Upper lobe of right lung (tissue), 1 donor: ENCODE results near the gene PACS2. TPM values are rescaled to one million over a fixed set of nuclear protein-coding genes. Genes with fewer than 3 reads are reported as not detected.

Experiments used
- ATAC-seq: fragments of 200-7000 bp; cut with Tn5 transposase; one replicate; pipeline ENCODE4 v1.9.1; 2020; ENCODE audit warnings: mild to moderate bottlenecking, moderate library complexity
- DNase-seq: peaks from one replicate; pipeline ENCODE4 v3.0.0-alpha.2; 2020
- H3K27ac ChIP-seq: fragments of 200-600 bp; one replicate; pipeline ENCODE4 v1.8.0; 2022
- H3K27me3 ChIP-seq: fragments of 200-600 bp; one replicate; pipeline ENCODE4 v1.8.0; 2022; ENCODE audit warnings: mild to moderate bottlenecking
- H3K36me3 ChIP-seq: fragments of 200-600 bp; one replicate; pipeline ENCODE4 v1.8.0; 2022
- H3K4me1 ChIP-seq: fragments of 200-600 bp; one replicate; pipeline ENCODE4 v1.8.0; 2022
- H3K4me3 ChIP-seq: fragments of 200-600 bp; one replicate; pipeline ENCODE4 v1.8.0; 2022; ENCODE audit warnings: mild to moderate bottlenecking
- H3K9me3 ChIP-seq: fragments of 200-600 bp; one replicate; pipeline ENCODE4 v1.8.0; 2022
- CTCF ChIP-seq: fragments of 200-600 bp; IDR thresholded peaks from one replicate; pipeline ENCODE4 v1.8.0; 2022; ENCODE audit warnings: antibody characterized with exemption
- intact Hi-C: fragments of 100-400 bp; cut with DNase I; formaldehyde crosslinking; loops from one replicate; pipeline ENCODE4 v1.11.0; 2022
- total RNA-seq: library from RNA; stranded (reverse); fragmentation: NEBNext Ultra II Directional; extraction: Animal tissue kit (Norgen Biotek cat#: 25700); gene quantifications from one replicate; pipeline ENCODE4 v1.2.1, GENCODE V29; 2021
- donor health status: DM: no; HTN: yes; CAD: no; lungs with severe emphysema.

The PACS2 gene
- total RNA-seq, 1 donor from 2014 or later = 86.6 TPM

- no peak overlapping the region for H3K4me3 ChIP-seq
- DNase-seq = no peak
- H3K9me3 ChIP-seq = no peaks in the 10 kb centered on the region
- no peaks in the 10 kb centered on the region for H3K27me3 ChIP-seq
- H3K36me3 ChIP-seq = no peaks in the 10 kb centered on the region
- no peak overlapping the region for H3K27ac ChIP-seq
- H3K4me1 ChIP-seq = peaks cover 9% of the 10 kb centered on the region
- ATAC-seq = no peak
- intact Hi-C loops = no loop called here
- no peak for TF ChIP-seq CTCF
These were observed 112.0 kb downstream of the PACS2 start for GRCh38 chr14:105426416-105427130.

GRCh38 chr14:105427412-105427811 is 112.9 kb downstream of the PACS2 start:
- H3K27ac ChIP-seq = no peak overlapping the region

GRCh38 chr14:105427936-105428485 is 113.5 kb downstream of the PACS2 start:
- TF ChIP-seq CTCF = no peak
- Histone ChIP-seq H3K4me3 (no peak overlapping the region), H3K27ac (no peak overlapping the region), H3K4me1 (peaks cover 4% of the 10 kb centered on the region), H3K9me3 (no peaks in the 10 kb centered on the region), H3K27me3 (no peaks in the 10 kb centered on the region), H3K36me3 (no peaks in the 10 kb centered on the region)
- intact Hi-C loops = no loop called here
- DNase-seq (no peak), ATAC-seq (no peak)

More at GRCh38 chr14:105427412-105427811, 112.9 kb downstream of the PACS2 start:
- Histone ChIP-seq H3K4me3 (no peak overlapping the region), H3K27me3 (no peaks in the 10 kb centered on the region), H3K4me1 (peaks cover 4% of the 10 kb centered on the region), H3K36me3 (no peaks in the 10 kb centered on the region), H3K9me3 (no peaks in the 10 kb centered on the region)
- ATAC-seq (no peak), DNase-seq (no peak)
- intact Hi-C loops = no loop called here
- no peak for TF ChIP-seq CTCF

- intact Hi-C loops = no loop called here
- H3K27me3 ChIP-seq = no peaks in the 10 kb centered on the region
- no peak overlapping the region for H3K4me3 ChIP-seq
- TF ChIP-seq CTCF = no peak
- peak overlapping the region; percentile 17 for H3K27ac ChIP-seq
- H3K4me1 ChIP-seq = peaks cover 4% of the 10 kb centered on the region
- ATAC-seq (no peak), DNase-seq (no peak)
- no peaks in the 10 kb centered on the region for H3K36me3 ChIP-seq
- H3K9me3 ChIP-seq = no peaks in the 10 kb centered on the region
These were observed 115.5 kb downstream of the PACS2 start for GRCh38 chr14:105430042-105430441.

- Histone ChIP-seq H3K36me3 (no peaks in the 10 kb centered on the region), H3K9me3 (no peaks in the 10 kb centered on the region), H3K27ac (peak overlapping the region; percentile 17), H3K4me3 (no peak overlapping the region), H3K27me3 (no peaks in the 10 kb centered on the region), H3K4me1 (peaks cover 4% of the 10 kb centered on the region)
- ATAC-seq = peak; percentile 35
- no peak for TF ChIP-seq CTCF
- no peak for DNase-seq
- intact Hi-C loops = no loop called here
These were observed 116.0 kb downstream of the PACS2 start for GRCh38 chr14:105430565-105430964.
